ENCODE data around the gene NUDT16L1.

The NUDT16L1 gene
- long read RNA-seq, transcript NUDT16L1-204 (3 exons, 1,406 nt): minor isoform, 26 of 100 reads
- long read RNA-seq, transcript NUDT16L1-201 (3 exons, 1,349 nt): major isoform, 72 of 100 reads
- long read RNA-seq, partial matches to known transcripts: 0 of 100 reads
- long read RNA-seq, other reads (novel, unspliced or antisense): 2 of 100 reads

GRCh38 chr16:4693296-4693955, at the start of gene NUDT16L1:
NUDT16L1 (plus strand) TSS chr16:4693562; CDS start chr16:4693727, 165 bp downstream.
- Histone ChIP-seq H3K4me3 (replicated peaks; ENCODE audit: insufficient read depth, low read length) (peak within 1 kb of the TSS; percentile 99), H3K27ac (replicated peaks) (peak within 1 kb of the TSS; percentile 74), H3K27me3 (ENCODE audit: insufficient read depth, poor library complexity, severe bottlenecking) (no peaks in the 10 kb centered on the region)
- TF ChIP-seq CTCF (IDR thresholded peaks at IDR 0.05; ENCODE audit: insufficient read depth, low read length) (no peak), GABPA (IDR thresholded peaks at IDR 0.05; ENCODE audit: low read depth) (no peak), REST (IDR thresholded peaks at IDR 0.05; ENCODE audit: insufficient replicate concordance, low read depth) (peak; percentile 39), POLR2AphosphoS5 (IDR thresholded peaks at IDR 0.05; ENCODE audit: low read depth) (peak; percentile 76; the same call in 1 of the 2 replicates), SPI1 (IDR thresholded peaks at IDR 0.05; ENCODE audit: borderline replicate concordance, low read depth) (no peak)
- peak; percentile 89 to 96 for DNase-seq (ENCODE audit: low read depth in 1 of 2, low spot score in 1 of 2)

DNA sequence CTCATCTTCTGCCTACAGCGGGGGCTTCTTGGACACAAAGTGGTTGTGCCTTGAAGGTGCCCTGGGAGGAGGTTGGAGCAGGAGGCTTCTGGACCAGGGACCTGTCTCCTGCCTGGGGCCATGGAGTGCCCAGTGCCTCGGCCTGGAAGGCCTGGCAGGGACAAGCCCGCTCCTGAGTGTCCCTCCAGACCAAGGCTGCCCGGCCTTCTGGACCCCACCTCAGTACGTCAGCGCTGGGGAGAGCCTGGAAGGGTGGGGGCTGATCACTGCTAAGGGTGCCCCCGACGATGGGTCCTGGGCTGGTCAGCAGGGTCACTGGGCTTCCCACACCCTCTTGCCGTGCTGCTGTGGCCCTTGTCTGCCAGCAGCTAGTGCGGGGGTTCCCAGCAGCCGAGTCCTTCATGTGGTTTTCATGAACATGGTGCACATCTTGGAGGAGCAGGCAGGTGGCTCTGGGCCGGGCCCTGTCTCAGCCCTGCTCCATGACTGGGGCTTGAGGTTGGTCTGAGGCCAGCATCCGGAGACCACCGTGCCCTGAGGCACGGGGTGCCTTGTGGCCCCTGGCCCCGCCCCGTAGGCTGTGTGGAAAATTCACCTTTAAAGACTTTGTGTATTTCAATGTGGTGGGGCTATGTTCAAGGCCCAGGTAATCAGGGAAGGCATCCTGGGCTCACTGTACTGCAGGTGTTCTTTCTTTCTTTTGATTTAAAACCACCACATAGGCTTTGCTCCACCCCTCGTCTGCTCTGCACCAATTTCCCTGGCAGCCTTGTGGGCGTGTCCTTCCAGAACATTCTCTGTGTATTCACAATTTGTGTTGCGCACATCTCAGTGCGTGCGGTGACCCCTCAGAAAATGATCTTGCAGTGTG, 46.4 kb upstream of the NUDT16L1 start:
- no peak for DNase-seq (ENCODE audit: low read depth in 1 of 2, low spot score in 1 of 2)
- Histone ChIP-seq H3K4me3 (replicated peaks; ENCODE audit: insufficient read depth, low read length) (no peak overlapping the region), H3K27me3 (ENCODE audit: insufficient read depth, poor library complexity, severe bottlenecking) (no peaks in the 10 kb centered on the region), H3K27ac (replicated peaks) (no peak overlapping the region)
- TF ChIP-seq REST (IDR thresholded peaks at IDR 0.05; ENCODE audit: insufficient replicate concordance, low read depth) (no peak), GABPA (IDR thresholded peaks at IDR 0.05; ENCODE audit: low read depth) (no peak)

DNA sequence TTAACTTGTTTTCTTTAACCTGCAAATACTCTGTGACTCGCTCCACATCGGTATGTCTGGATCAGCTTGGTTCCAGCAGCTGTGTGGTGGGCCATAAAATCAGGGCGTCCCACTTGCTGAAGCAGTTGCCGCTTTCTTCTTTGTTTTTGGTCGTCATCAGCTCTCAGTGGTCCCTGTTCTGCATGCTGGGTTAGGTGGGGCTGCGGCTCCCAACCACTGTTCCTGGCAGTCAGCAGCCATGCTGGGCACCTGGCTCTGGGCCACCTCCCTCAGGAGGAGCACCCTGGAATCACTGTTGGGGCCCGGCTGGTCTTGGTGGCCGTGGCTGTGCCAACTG, 45.8 kb upstream of the NUDT16L1 start:
- DNase-seq (ENCODE audit: low read depth in 1 of 2, low spot score in 1 of 2): no peak
- Histone ChIP-seq H3K27me3 (ENCODE audit: insufficient read depth, poor library complexity, severe bottlenecking) (no peaks in the 10 kb centered on the region), H3K4me3 (replicated peaks; ENCODE audit: insufficient read depth, low read length) (no peak overlapping the region), H3K27ac (replicated peaks) (no peak overlapping the region)
- TF ChIP-seq POLR2AphosphoS5 (IDR thresholded peaks at IDR 0.05; ENCODE audit: low read depth) (no peak), REST (IDR thresholded peaks at IDR 0.05; ENCODE audit: insufficient replicate concordance, low read depth) (no peak), GABPA (IDR thresholded peaks at IDR 0.05; ENCODE audit: low read depth) (no peak), CTCF (IDR thresholded peaks at IDR 0.05; ENCODE audit: insufficient read depth, low read length) (no peak), SPI1 (IDR thresholded peaks at IDR 0.05; ENCODE audit: borderline replicate concordance, low read depth) (no peak)
